ENCODE data around the gene SPOCK3. TPM values are rescaled to one million over a fixed set of nuclear protein-coding genes. Genes with fewer than 3 reads are reported as not detected.
"Not testable (repeated sequence)": the region's sequence is repeated elsewhere in the genome, so short reads cannot be mapped to it uniquely, and the experiment has no call there.

Gene SPOCK3
- total RNA-seq, 1 donor from 2014 or later = 1.1 TPM

- no peak for DNase-seq
These were observed 411.9 kb downstream of the SPOCK3 start for GRCh38 chr4:166822386-166822785.

- DNase-seq = no peak
These were observed 417.4 kb downstream of the SPOCK3 start for GRCh38 chr4:166816890-166817289.

GRCh38 chr4:166808380-166808779, 425.9 kb downstream of the SPOCK3 start:
- no peak for DNase-seq

- DNase-seq = no peak
These were observed 431.9 kb downstream of the SPOCK3 start for GRCh38 chr4:166802346-166802745.

- DNase-seq = no peak
These were observed 436.2 kb downstream of the SPOCK3 start for GRCh38 chr4:166798126-166798525.

- DNase-seq = no peak
These were observed 456.5 kb downstream of the SPOCK3 start for GRCh38 chr4:166777760-166778159.

GRCh38 chr4:166763018-166763417, 471.3 kb downstream of the SPOCK3 start:
- DNase-seq = no peak

- DNase-seq = no peak
These were observed 492.6 kb downstream of the SPOCK3 start for GRCh38 chr4:166741742-166742141.

GRCh38 chr4:166739215-166739614, 495.1 kb downstream of the SPOCK3 start:
- not testable (repeated sequence) for DNase-seq

GRCh38 chr4:166737430-166737829, 496.9 kb downstream of the SPOCK3 start:
- no peak for DNase-seq

GRCh38 chr4:166735553-166735952, 498.7 kb downstream of the SPOCK3 start:
- no peak for DNase-seq

GRCh38 chr4:166734797-166735196, 499.5 kb downstream of the SPOCK3 start:
- DNase-seq = no peak

GRCh38 chr4:166733686-166734085, 500.6 kb downstream of the SPOCK3 start:
- no peak for DNase-seq

- no peak for DNase-seq
These were observed 507.5 kb downstream of the SPOCK3 start for GRCh38 chr4:166726832-166727231.

GRCh38 chr4:166724369-166724768, 509.9 kb downstream of the SPOCK3 start:
- no peak for DNase-seq

GRCh38 chr4:166723532-166724140, 510.7 kb downstream of the SPOCK3 start:
- no peak for DNase-seq

- not testable (repeated sequence) for DNase-seq
These were observed 518.3 kb downstream of the SPOCK3 start for GRCh38 chr4:166715748-166716713.

GRCh38 chr4:166700592-166700991, 533.7 kb downstream of the SPOCK3 start:
- no peak for DNase-seq

GRCh38 chr4:166688835-166689234, 545.5 kb downstream of the SPOCK3 start:
- DNase-seq = no peak

- DNase-seq = no peak
These were observed 546.5 kb downstream of the SPOCK3 start for GRCh38 chr4:166687828-166688227.

Data from skin of body (tissue), 2 donors.